NCI-H510A treated with DMSO at 0.1 percent for 48 hours (cell line): ENCODE results near the gene LGALS3.
"Not testable (repeated sequence)": the region's sequence is repeated elsewhere in the genome, so short reads cannot be mapped to it uniquely, and the experiment has no call there.

ENCODE experiments used
- DNase-seq: peaks from one replicate; lab custom pipeline; 2025; lab: John Stamatoyannopoulos, UW

The LGALS3 gene

DNA sequence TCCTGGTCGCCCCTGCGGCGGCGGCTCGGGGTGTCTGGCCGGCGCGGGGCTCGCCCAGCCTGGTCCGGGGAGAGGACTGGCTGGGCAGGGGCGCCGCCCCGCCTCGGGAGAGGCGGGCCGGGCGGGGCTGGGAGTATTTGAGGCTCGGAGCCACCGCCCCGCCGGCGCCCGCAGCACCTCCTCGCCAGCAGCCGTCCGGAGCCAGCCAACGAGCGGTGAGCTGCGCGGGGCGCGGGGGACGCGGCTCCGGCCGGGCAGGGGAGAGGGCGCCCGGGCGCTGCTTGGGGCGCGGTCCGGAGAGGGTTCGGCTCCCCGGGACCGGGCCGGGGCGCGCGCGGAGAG is at the start of gene LGALS3:
Gene LGALS3 (plus strand): TSS at position 167 of the 342 bp plus-strand sequence. CDS start 8,122 bp downstream, outside the sequence.
- DNase-seq: no peak

DNA sequence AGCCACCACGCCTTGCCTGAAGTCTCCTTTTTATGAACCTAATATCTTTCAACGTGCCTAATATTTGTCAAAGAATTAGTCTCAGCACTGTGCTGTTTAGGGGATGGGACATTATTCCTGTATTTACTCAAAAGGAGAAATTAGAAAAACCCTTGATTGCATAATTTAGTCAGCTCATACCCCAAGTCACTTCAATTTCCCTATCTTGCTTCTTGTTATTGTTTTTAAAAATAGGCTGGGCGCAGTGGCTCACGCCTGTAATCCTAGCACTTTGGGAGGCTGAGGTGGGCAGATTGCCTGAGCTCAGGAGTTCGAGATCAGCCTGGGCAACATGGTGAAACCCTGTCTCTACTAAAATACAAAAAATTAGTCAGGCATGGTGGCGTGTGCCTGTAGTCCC is 49.1 kb upstream of the LGALS3 start:
- DNase-seq: not testable (repeated sequence)

DNA sequence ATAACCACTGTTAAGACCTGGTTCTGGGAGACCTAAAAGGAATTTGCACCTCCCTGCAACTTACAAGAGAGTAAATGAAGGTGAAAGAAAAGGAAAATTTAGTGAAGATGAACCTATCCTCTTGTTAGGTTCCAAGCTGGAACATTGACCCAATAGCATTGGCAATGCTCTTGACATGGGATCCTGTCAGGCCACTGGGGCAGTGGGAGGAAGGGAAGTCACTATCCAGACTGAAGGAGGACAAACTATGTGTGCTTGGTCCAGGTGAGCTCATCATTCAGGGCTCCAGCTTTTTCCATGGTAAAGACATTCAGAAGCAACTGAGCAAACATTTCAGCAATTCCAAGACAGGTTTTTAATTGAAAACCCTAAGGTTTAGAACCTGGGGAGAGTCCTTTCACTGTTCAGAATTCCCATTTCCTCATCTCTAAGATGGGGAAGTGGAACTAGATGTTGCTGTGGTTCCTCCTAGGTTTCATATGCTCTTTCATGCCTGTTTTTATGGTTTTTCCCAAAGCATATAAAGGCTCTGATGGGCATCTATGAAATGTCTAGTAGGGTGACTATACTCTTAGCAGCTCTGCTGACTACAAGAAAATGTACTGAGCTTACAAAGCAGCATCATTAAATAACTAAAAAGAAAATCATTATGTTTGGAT is 44.5 kb upstream of the LGALS3 start:
- no peak for DNase-seq

DNA sequence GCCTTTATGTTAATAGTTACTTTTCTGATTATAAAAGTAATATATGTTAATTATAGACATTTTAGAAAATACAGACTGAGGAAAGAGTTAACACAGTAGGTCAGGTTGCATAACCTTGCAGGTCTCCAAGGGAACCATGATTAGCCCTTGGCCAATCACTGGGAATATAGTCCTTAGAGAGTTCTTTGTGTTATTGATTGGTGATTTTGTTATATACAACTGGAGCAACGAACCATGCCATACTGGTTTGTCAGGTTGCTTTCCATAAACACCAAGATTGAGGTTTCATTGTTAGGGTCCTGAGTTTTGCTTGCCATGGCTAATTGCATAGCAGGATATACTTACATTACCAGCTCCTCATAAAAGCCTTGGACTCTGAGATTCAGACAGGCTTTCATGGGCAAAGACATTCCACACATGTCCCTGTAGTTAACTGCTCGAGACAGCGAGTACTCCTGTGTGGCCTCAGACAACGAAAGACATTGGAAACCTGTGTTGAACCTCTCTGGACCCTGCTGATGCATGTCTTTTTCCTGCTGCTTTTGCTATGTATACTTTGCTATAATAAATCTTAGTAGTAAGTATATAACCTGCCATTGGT is 43.9 kb upstream of the LGALS3 start:
- no peak for DNase-seq

DNA sequence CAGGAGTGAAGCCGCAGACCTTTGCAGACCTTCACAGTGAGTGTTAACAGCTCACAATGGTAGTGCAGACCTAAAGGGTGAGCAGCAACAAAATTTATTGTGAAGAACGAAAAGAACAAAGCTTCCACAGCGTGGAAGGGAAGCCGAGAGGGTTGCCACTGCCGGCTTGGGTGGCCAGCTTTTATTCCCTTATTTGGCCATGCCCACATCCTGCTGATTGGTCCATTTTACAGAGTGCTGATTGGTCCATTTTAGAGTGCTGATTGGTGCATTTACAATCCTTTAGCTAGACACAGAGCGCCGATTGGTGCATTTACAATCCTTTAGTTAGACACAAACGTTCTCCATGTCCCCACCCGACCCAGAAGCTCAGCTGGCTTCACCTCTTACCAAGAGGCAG is 42.1 kb upstream of the LGALS3 start:
- no peak for DNase-seq

DNA sequence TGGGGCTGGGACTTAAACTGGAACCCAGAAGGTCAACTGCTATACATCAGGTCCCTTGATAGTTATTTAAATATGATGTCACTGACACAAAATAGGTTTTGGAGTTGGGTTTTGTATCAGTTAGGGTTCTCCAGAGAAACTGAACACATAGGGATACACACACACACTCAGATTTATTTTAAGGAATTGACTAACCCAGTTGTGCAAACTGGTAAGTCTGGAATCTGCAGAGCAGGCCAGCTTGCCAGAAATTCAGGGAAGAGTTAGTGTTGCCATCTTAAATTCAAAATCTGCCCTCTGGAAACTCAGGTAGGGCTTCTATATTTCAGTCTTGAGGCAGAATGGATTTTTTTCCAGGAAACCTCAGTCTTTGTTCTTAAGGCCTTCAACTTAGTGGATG is 40.7 kb upstream of the LGALS3 start:
- no peak for DNase-seq

DNA sequence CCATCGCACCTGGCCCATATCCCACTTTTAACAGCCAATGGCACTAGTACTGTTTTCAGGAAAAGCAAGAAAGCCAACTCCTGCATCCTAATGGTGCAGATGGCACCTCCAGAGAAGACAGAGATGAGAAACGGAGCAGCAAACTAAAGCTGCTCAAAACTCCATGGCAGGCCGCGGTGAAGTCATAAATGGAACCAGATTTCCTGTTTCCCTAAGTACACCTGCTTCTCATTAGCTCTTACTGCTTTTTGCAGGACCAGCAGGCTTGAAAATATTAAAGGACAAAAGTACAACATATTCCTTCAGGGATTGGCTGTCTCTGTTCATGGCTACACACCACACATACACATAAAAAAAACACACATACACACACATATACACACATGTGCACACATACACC is 36.7 kb upstream of the LGALS3 start:
- no peak for DNase-seq

DNA sequence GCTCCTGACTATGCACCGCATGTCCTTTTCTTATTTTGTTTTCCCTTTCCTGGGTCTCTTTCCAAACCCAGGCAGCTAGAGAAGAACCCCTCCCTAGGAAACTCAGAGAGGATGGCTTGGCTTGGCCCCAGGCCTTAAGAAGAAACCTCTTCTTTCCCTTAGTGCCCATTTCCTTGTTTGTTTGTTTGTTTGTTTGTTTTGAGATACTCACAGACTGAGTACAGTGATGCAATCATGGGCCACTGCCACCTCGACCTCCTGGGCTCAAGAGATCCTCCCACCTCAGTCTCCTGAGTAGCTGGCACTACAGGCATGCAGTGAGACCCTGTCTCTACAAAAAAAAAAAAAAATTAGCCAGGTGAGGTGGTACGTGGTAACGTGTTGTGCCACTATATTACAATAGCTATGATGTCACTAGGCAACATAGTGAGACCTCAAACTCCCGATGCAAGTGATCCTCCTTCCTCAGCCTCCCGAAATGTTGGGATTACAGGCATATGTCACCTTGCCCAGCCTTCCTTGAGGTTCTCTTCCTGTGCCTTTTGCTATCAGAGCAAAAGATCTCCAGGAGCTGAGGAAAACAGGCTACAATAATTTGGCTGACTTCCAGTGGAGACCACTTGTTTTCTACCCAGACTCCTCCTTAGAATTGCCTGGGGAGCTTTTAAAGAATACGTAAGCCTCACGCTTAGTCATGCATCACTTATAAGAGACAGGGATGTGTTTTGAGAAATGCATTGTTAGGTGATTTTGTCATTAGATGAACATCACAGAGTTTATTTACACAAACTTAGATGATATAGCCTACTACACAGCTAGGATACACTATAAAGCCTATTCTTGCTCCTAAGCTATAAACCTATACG is 34.5 kb upstream of the LGALS3 start:
- DNase-seq: no peak

DNA sequence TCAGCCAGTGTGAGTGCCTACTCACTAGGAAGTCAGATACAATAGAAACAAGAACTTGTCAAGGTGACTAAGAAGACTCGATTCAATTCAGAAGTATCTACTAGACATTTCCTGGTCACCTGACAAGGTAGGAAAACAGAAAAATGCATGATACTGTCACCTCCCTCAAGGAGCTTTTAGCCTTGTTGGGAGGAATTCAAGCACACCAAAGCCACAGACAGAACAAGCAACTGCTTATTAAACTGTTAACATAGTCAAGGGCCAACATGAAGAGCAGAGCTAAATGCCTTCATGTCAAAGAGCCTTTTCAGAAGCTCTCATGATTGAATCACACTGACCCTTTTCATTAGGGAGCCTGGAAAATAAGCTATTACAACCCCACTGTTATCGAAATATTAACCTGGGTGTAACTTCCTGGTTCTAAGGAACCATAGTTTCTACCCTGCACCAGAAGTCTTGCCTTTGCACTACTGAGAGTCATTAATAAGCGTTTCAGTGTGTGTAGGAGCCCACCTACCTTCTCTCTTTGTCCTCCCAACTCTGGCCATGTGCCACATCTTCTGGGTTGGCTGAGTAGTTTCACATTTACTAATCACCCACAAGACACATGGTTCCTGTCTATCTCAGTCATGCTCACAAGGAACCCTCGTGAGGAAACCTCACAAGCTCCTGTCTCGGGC is 31.0 kb upstream of the LGALS3 start:
- DNase-seq: no peak

DNA sequence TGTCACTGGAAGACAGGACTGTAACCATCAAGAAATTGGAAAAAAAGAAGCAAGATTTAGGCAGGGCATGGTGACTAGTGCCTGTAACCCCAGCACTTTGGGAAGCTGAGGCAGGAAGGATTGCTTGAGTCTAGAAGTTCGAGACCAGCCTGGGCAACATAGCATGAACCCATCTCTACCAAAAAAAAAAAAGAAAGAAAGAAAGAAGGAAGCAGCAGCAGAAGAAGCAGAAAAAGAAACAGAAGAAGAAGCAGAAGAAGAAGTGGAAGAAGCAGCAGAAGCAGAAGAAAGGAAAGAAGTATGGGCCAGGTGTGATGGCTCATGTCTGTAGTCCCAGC is 30.5 kb upstream of the LGALS3 start:
- DNase-seq: no peak

DNA sequence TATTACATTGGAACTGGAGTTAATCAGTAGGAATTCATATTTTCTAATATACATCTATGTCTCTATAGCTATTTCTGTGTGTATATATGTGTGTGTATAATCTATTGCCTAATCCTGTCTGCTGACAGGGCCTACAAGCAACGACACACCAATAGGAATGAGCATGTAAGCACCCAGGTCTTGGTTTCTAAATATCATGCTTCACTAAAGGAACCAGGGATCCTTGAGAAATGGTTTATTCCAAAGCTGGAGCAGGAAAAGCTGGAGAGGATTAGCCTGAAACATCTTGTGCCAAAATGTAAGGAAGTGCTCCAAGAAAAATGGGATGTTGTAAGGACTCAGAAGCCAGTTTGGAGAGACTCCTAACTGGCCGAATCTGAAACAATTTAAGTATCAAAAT is 29.3 kb upstream of the LGALS3 start:
- no peak for DNase-seq

DNA sequence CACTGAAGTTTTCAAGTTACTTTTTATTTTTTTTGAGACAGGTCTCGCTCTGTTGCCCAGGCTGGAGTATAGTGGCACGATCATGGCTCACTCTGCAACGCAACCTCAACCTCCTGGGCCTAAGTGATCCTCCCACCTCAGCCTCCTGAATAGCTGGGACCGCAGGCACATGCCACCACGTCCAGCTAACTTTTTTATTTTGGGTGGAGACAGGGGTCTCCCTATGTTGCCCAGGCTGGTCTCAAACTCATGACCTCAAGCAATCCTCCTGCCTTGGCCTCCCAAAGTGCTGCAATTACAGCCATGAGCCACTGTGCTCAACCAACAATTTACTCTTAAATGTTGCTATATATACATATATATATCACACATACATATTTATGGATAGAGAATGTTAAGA is 27.4 kb upstream of the LGALS3 start:
- no peak for DNase-seq

DNA sequence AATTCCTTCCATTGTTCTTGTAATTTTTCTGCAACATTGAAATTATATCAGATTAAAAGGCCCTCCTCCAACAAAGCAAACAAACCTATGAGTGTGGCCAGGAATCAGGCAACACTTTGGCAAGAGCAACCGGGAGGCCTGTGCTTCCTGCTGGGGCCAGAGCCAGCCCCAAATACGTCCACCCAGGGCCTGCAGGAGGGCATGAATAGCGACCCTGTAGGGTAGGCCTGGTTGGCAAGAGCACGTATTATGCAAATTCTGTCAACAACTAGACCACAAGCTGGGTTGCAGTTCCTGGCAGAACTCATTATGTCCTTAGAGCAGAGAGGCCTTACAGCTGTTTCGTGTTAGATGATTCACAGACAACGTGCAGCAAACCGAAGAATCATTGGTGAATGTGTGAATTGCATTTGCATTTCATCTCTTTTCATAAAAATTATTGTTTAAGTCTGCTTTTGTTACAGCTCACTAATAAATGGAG is 26.9 kb upstream of the LGALS3 start:
- peak; percentile 78 for DNase-seq

DNA sequence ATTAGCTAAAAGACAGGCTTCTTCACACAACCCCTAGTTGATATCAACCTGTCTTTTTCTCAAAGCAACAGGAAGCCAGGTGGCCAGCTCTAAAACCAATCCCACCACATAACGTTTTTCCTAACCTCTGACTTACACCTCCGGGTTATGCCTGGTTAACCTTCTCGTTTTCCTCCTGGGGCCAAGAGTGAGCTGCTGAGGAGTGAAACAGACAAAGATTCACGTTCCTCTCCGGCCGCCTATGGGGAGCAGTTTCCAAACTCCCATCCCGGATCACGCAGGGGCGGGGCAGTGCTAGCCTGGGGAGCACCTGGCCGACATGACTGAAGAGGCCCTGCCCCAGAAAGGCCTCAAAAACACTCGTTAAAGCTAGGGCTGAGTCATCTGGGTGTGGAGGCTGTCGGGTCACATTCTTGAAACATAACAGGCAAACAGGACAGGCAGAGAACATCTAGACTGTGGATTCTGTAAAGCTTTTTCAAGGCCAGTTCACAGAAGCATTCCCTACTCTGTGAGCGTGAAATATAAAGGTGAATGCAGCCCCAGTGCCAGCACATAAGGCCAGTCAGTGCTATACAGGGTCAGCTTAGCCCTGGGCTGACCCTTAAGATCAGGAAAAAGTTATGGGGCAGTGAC is 25.9 kb upstream of the LGALS3 start:
- DNase-seq: peak; percentile 76

DNA sequence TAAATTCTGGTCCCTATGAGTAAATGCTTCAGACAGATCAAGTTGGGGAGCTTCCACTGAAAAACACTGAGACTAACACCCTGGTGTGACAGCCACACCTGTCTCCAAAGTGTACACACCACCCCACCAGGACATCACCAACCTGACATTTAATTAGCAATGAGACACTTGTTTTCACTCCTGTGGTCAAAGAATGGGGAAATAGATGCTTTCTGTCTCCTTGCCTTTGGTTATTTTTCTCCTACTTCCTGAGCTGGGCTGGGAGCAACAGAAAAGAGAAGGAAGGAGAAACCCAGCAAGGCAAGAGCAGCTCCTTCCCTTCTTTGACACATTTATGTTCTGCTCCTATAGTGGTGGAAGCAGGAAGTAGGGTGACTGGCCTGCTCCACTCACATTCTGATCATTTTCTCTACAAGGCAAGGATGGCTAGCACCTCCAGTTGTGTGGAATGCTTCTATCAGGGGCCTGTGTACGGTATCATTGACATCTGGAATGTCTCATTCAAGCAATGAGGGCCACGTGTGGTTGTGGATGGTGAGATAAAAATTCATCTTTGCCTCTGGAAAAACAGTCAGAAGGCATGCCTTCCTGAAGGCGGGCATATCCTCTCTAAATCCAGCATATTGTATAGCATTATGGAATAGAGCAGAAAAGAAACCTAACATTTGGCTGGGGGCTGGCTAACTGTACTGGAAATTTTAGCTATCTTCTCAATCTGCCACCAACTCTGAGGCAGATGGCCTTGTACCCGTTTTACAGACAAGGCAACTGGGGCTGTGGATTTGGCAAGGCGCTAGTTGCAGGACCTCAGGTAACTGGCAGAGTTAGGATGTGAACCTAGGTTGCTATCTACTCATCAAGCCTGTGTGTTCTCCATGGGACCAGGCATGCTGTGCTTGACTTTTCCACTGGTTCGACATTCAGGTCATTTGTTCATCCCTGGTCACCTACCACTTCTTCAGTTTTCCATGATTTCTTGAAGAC is 24.8 kb upstream of the LGALS3 start:
- no peak for DNase-seq

DNA sequence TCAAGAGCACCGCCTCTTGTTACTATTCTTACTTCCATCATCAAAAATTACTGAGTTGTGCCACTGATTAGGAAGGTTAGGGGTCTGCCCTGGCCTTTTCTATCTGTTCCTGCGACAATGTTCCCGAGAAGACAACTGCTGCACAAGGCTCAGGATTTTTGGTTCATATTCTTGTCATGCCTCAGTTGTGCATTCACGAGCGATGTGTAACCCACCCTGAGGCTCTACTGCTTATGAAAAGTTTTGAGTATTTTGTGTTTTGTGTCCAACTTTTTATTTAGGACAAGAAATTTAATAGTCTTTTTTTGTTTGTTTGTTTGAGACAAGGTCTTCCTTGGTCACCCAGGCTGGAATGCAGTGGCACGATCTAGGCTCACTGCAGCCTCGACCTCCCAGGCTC is 23.1 kb upstream of the LGALS3 start:
- DNase-seq: no peak

DNA sequence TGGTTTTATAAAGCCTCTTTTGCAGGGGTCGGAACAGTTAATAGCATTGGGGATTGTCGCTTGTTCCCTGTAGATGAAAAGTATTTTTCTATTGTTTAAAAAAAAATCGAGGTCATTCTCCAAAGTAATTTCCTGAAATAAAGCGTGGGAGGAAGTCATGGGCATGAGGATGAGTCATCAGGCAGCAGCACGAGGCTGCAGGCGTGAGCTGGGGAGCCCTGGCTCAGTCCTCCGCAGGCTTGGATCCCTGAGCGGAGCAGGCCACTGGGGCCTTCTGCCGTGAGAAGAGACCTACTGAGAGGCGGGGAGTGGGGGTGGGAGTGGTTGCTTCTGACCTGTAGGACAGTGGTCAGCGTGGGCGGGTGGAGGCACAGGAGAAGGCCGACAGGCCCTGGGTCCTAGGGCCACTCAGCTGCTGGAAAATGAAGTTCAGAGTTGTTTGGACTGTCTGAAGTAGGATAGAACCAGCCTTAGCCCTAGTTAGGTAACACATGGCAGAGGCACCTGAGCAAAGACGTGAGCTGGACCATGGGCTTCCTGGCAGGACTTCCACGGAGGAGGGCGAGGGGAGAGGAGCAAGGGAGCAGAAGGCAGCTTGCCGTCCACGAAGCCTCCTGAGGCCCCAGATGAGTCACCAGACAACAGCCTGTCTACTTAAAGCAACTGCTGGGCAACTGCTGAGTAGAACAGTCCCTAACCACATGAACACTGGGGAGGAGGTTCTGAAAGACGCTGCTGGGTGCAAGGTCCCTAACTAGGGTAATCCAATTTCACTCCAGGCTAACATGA is 21.1 kb upstream of the LGALS3 start:
- no peak for DNase-seq

DNA sequence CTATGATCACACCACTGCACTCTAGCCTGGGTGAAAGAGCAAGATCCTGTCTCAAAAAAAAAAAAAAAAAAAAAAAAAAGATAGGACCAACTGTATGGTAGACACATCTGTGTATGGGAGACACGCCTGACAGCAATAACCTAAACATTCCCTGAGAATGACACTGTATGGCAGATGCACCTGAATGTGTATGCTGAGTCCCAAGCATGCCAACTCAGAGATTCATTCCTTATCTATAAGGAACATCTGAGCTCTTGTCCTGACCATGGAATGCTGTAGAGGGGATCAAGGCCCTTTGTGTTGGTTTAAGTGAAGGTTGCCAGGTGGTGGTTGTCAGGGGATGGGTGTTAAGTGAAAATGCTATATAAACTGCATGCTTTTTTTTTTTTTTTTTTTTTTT is 19.2 kb upstream of the LGALS3 start:
- DNase-seq: no peak

DNA sequence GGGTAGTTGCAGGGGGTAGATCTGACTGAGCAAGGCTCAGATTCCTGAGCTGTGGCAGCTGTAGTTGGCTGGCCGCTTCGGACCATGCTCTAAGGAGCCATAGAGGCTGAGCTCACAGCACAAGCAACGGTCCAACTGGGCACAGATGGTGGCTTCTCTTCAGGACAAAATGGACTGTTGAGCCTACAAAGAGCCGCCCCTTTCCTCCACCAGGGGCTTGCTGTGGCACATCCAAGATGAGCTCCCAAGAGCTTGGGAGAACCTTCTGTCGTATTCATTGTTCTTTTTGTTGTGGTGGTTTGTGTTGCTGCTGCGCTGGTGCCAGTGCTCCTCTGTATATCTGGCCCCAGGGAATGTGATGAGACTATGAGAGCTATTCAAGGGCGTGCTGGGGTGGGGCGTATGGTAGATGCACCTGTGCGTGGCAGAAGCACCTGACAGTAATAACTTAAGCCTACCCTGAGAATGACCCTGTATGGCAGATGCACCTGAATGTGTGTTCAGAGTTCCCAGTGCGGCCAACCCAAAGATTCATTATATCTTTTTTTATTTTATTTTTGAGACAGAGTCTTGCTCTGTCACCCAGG is 17.8 kb upstream of the LGALS3 start:
- no peak for DNase-seq

DNA sequence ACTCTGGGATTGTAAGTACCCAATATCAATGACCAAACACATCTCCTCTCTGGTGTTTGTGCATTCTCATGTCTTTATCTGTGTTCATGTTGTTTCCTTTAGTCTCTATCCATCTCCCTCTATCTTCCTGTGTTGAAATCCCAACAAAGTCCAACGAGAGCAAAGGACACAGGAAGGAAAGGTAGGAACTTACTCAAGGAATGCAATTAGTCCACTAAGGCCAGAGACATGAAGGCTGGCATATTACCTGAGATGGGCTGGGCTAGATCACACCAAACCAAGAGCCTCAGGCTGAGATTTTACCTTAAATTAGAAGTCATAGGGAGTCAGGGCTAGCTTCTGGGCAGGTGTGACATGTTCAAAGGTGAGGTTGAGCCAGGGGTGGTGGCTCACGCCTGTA is 14.3 kb upstream of the LGALS3 start:
- DNase-seq: no peak
